ENCODE data around the gene PDYN.

DNA sequence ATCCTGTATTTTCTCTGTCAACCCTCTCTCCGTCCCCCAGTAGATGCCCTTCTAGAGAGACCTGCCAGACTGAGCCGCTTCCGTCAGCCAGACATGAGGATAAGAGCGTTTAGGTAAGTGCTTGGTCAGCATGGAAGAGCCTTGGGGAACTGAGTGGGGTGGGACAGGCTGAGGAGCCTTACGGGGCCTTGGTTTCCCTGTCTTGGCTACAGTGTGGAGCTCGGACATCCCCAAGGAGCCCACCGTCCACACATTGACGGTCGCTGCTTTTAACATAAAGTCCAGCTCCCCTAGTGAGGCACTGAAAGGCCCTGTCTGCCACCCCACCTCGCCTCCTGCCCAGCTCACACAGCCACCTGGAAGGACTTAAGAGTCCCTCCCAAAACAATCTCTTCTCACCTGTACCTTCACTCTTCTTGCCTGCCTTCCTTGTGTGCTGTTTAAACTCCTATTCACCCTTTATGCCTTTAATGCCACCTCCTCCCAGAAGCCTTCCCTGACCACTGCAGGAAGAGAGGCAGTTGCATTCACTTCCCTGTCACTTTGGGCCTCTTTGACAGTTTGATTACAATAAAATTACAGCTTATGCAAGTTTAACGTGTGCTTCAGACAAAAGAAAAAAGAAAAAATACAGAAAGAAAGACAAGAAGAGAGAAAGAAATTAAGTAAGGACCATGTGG, 42.3 kb downstream of the PDYN start:
- TF ChIP-seq POLR2A (IDR thresholded peaks at IDR 0.05), result no peak
- no peak for TF ChIP-seq CTCF (IDR thresholded peaks at IDR 0.05)
- TF ChIP-seq EP300 (IDR thresholded peaks at IDR 0.05; ENCODE audit: low read depth), result no peak
- TF ChIP-seq POLR2AphosphoS5 (IDR thresholded peaks at IDR 0.05), result no peak
